ENCODE results near the gene TMEM222.

TMEM222 gene

DNA sequence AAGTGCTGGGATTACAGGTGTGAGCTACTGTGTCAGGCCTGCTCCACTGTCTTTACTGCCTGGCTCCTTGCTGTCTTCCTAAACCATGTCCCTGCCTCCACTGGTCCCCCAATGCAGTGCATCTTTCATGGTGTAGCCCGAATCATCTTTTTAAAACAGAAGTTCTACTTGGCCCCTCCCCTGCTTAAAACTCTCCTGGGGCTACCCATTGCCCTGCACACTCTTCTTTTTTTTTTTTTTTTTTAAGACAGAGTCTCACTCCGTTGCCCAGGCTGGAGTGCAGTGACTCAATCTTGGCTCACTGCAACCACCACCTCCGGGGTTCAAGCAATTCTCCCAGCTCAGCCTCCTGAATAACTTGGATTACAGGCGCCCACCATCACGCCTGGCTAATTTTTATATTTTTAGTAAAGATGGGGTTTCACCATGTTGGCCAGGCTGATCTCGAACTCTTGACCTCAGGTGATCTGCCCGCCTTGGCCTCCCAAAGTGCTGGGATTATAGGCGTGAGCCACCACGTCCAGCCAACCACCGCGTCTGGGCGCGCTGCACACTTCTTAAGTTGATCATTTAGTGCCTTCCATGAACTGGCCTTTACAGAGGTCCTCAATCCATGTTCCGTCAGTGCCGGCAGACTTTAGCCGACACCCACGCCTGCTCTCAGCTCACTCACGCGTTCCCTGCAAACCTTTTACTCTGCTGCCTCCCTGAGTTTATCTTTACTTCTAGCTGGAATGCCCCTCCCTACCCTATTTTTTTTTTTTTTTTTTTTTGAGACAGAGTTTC is 50.3 kb downstream of the TMEM222 start:
- no peak for TF ChIP-seq EZH2phosphoT487 (conservative IDR thresholded peaks at IDR 0.05; ENCODE audit: low read length)
- TF ChIP-seq, protein P1, sequence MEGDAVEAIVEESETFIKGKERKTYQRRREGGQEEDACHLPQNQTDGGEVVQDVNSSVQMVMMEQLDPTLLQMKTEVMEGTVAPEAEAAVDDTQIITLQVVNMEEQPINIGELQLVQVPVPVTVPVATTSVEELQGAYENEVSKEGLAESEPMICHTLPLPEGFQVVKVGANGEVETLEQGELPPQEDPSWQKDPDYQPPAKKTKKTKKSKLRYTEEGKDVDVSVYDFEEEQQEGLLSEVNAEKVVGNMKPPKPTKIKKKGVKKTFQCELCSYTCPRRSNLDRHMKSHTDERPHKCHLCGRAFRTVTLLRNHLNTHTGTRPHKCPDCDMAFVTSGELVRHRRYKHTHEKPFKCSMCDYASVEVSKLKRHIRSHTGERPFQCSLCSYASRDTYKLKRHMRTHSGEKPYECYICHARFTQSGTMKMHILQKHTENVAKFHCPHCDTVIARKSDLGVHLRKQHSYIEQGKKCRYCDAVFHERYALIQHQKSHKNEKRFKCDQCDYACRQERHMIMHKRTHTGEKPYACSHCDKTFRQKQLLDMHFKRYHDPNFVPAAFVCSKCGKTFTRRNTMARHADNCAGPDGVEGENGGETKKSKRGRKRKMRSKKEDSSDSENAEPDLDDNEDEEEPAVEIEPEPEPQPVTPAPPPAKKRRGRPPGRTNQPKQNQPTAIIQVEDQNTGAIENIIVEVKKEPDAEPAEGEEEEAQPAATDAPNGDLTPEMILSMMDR (IDR thresholded peaks at IDR 0.05; ENCODE audit: insufficient read depth, low read length, poor library complexity, severe bottlenecking) = no peak
- Histone ChIP-seq H3K4me2 (ENCODE audit: low read depth, low read length, poor library complexity, severe bottlenecking) (no peak overlapping the region), H3K79me2 (ENCODE audit: insufficient read depth, low read length) (no peaks in the 10 kb centered on the region), H3K27me3 (ENCODE audit: low read length) (no peaks in the 10 kb centered on the region), H3K9me2 (replicated peaks; ENCODE audit: insufficient read depth, low read length) (no peaks in the 10 kb centered on the region), H3K36me3 (ENCODE audit: low read length) (no peaks in the 10 kb centered on the region), H3K9me3 (ENCODE audit: insufficient read depth, low read length) (no peaks in the 10 kb centered on the region), H3K9ac (ENCODE audit: low read length) (no peak overlapping the region), H4K20me1 (ENCODE audit: low read depth, low read length) (no peaks in the 10 kb centered on the region), H2AFZ (ENCODE audit: low read depth, low read length, severe bottlenecking) (no peak overlapping the region), H3K27ac (ENCODE audit: low read depth, low read length) (no peak overlapping the region), H3F3A (ENCODE audit: insufficient read depth) (no peaks in the 10 kb centered on the region), H3K4me3 (ENCODE audit: insufficient read depth, low read length, poor library complexity, severe bottlenecking) (no peak overlapping the region)

DNA sequence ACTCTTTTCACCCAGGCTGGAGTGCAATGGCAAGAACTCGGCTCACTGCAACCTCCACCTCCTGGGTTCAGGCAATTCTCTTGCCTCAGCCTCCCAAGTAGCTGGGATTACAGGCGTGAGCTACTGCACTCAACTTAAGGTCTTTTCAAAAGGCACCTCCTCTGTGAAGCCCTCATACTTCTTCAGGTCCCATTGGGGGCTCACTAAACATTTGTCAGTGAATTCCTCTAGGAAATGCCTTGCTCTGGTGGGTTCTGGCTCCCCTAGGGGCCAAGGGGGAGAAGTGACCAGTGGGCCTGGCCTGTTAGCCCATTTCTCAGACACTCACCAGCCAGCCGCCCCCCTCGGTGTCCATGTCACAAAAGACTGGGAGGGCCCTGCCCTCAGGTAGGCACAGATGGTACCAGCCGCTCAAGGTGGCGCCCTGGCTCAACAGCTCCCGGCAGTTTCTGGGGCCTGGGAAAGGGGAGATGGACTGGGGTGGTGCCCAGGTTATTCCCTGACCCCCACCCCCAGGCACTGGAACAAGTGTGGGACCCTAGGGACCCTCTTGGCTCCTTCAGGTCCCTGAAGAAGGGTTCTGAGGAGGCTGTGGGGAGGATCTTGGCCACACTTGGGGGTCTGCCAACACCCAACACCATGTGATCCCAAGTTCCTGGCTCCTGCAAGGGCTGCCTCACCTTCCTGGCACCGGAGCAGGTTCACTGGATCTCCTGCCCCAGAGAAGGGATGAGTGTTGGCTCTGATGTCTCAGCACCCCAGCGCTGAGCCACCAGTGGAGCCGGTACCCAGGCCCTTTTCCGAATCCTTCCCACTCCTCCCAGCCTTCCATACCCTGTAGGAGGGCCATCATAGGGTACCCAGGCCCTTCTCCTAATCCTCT is 51.1 kb downstream of the TMEM222 start:
- Histone ChIP-seq H3K27me3 (ENCODE audit: low read length) (no peaks in the 10 kb centered on the region), H3K36me3 (ENCODE audit: low read length) (no peaks in the 10 kb centered on the region), H2AFZ (ENCODE audit: low read depth, low read length, severe bottlenecking) (no peak overlapping the region), H3K9ac (ENCODE audit: low read length) (no peak overlapping the region), H3K4me2 (ENCODE audit: low read depth, low read length, poor library complexity, severe bottlenecking) (no peak overlapping the region), H3K79me2 (ENCODE audit: insufficient read depth, low read length) (no peaks in the 10 kb centered on the region), H4K20me1 (ENCODE audit: low read depth, low read length) (no peaks in the 10 kb centered on the region), H3K4me3 (ENCODE audit: insufficient read depth, low read length, poor library complexity, severe bottlenecking) (no peak overlapping the region), H3K27ac (ENCODE audit: low read depth, low read length) (no peak overlapping the region), H3K9me3 (ENCODE audit: insufficient read depth, low read length) (no peaks in the 10 kb centered on the region), H3K9me2 (replicated peaks; ENCODE audit: insufficient read depth, low read length) (no peaks in the 10 kb centered on the region), H3F3A (ENCODE audit: insufficient read depth) (no peaks in the 10 kb centered on the region)
- TF ChIP-seq, protein P1 (IDR thresholded peaks at IDR 0.05; ENCODE audit: insufficient read depth, low read length, poor library complexity, severe bottlenecking) = no peak
- no peak for TF ChIP-seq EZH2phosphoT487 (conservative IDR thresholded peaks at IDR 0.05; ENCODE audit: low read length)

DNA sequence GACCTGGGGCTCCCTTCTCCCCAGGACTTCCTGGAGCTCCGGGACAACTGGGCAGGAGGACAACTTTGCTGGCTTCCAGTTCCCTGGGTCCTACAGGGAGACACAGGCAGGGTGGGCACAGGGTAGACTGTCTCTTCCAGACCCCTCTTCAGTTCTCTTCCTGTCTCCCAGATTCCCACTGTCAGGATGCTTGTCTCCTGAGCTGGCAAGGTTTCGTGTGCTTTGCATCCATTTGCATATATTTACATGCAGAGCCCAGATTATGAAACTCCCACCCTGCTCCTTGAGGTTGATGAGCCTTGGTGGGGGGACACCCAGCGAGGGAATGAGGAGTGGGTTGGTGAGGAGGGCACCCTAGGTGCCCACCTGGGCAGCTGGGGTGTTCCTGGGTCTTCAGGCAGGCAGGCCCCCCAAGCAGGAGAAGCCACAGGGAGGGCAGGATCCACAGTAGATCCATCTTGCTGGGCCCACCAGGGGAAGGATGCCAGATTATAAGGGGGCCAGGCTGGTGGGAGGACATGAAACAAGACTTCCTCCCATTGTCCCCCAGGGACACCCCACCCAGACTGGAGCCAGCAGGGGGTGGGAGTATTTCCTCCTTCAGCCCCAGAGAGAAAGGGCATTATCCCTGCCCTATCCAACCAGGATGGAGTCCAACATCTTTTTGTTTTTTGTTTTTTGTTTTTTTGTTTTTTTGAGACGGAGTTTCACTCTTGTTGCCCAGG is 52.6 kb downstream of the TMEM222 start, which contains the start of gene FCN3:
Gene FCN3, minus strand, starts transcription at position 463 of the 725 bp plus-strand sequence. Its CDS starts 6 bp downstream, at position 457.
- Histone ChIP-seq H2AFZ (ENCODE audit: low read depth, low read length, severe bottlenecking) (no peak within 1 kb of the TSS), H3K36me3 (ENCODE audit: low read length) (no peaks in the 10 kb centered on the region), H3K27ac (ENCODE audit: low read depth, low read length) (no peak within 1 kb of the TSS), H3K4me2 (ENCODE audit: low read depth, low read length, poor library complexity, severe bottlenecking) (no peak within 1 kb of the TSS), H3K9me3 (ENCODE audit: insufficient read depth, low read length) (no peaks in the 10 kb centered on the region), H3K27me3 (ENCODE audit: low read length) (no peaks in the 10 kb centered on the region), H3K9ac (ENCODE audit: low read length) (no peak within 1 kb of the TSS), H3K9me2 (replicated peaks; ENCODE audit: insufficient read depth, low read length) (no peaks in the 10 kb centered on the region), H3K79me2 (ENCODE audit: insufficient read depth, low read length) (no peaks in the 10 kb centered on the region), H4K20me1 (ENCODE audit: low read depth, low read length) (no peaks in the 10 kb centered on the region), H3F3A (ENCODE audit: insufficient read depth) (no peaks in the 10 kb centered on the region), H3K4me3 (ENCODE audit: insufficient read depth, low read length, poor library complexity, severe bottlenecking) (no peak within 1 kb of the TSS)
- TF ChIP-seq, protein P1 (IDR thresholded peaks at IDR 0.05; ENCODE audit: insufficient read depth, low read length, poor library complexity, severe bottlenecking) = no peak
